GM19372 (cell line): Measurements from ENCODE around the gene SLCO4A1.
"Not testable (repeated sequence)": the region's sequence is repeated elsewhere in the genome, so short reads cannot be mapped to it uniquely, and the experiment has no call there.

ENCODE experiments used
- ATAC-seq: cut with Tn5 transposase; IDR thresholded peaks from one replicate; pipeline ENCODE4 v1.9.1; 2021; ENCODE audit warnings: mild to moderate bottlenecking, low read depth, moderate library complexity; ENCODE audit not compliant: unreplicated experiment

SLCO4A1 gene

DNA sequence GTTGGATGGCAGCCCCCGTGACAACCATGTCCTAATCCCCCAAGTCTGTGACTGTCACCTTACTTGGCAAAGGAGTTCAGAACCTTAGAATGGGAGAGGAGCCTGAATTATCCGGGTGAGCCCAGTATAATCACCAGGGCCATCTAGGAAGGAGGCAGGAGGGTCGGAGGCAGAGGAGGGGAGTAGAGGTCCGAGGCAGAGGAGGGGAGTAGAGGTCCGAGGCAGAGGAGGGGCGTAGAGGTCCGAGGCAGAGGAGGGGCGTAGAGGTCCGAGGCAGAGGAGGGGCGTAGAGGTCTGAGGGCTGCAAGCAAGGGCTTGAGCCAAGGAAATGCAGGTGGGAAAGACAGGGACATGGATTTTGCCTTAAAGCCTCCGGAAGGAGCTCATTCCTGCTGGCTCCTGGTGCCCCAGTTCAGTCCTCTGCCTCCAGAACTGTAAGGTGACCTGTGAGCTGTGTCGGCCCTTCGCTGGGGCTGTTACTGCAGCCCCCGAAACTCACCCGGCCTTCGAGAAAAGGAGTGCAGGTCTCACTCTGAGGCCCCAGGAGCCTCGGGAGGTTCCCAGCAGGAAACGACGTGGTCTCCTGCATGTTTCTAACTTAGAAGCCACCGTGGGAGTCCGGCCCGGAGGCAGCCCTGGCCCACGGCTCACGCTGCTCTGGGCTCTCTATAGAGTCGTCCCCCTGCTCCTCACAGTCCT, 20.0 kb upstream of the SLCO4A1 start:
- ATAC-seq: no peak

DNA sequence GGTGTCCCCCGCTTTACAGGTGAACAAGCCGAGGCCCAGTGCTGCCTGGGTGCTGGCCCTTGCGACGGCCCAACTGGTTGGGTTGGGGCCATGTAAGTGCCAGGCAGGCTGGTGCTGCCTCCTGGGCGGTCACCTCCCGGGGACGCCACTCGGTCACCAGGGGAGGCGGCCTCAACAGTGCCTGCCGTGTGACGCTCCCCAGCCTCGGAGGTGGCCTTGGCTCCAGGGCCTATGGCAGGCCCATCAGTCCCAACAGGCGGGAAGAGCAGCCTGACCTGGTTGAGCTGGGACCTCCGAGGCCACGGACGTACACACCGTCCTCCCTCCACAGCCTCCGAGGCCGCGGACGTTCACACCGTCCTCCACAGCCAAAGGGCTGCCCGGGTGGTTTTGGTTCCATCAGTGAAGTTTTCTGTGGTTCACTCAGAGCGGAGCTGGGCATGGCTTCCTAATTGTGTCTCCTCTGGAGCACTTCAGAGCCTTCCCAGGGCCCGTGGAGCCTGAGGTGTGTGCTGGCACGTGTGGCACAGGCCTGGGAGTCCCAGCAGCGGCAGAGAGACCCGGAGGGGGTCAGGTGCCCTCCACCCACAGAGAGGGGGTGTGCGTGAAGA, 19.3 kb upstream of the SLCO4A1 start:
- ATAC-seq: no peak

DNA sequence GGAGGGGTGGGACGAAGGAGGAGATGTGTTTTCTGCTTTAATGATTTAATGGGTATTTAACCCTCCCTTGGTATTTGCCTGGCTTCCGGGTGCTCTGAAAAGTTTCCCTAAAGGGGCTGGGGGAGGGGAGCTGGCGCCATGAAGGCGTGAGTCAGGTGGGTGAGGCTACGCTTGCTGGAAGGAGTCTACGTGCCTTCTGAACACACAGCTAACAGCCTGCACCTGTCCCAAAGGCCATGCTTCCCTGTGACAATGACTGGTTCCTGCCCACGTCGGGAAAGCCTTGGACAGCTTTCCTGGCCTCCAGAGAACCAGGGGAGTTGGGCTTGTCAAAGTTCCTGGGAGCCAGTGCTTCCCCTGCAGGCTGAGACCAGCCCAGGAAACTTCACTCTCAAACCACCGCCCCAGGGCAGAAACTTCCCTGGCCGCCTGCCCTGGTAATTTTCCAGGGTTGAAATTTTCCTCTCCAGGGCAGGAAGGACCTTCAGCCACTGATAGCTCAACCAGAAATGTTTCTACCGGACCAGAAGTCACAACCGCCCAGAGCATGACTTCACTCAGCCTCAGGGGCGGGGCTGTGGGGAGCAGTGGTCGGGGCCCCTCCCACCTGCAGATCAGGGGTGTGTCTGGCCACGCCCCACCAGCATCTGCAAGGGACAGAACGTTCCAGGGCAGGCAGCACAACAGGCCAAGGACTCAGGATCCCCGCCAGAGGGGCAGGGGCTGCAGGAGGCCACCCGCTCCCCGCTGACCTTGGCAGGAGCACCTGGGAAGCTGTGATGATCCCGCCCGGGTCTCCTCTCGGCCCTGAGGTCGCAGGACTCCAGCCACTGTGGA, 18.6 kb upstream of the SLCO4A1 start:
- peak; percentile 81 for ATAC-seq

DNA sequence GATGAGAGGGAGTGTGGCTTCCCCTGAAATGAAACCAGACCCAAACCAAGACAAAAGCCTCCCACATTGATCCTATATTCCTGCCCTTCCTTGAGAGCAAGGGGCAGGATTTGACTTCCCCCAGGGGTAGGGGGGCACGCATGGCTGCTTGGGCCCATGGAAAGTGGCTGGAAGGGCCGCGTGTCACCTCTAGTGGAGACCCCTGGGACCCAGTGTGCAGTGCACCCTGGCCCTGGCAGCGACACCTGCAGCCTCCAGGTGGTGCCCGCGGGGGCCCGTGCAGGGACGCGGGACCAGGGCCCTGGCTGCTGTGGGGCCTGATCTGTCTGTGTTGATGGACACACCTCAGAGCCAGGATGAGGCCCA, 18.0 kb upstream of the SLCO4A1 start:
- ATAC-seq: peak; percentile 32

DNA sequence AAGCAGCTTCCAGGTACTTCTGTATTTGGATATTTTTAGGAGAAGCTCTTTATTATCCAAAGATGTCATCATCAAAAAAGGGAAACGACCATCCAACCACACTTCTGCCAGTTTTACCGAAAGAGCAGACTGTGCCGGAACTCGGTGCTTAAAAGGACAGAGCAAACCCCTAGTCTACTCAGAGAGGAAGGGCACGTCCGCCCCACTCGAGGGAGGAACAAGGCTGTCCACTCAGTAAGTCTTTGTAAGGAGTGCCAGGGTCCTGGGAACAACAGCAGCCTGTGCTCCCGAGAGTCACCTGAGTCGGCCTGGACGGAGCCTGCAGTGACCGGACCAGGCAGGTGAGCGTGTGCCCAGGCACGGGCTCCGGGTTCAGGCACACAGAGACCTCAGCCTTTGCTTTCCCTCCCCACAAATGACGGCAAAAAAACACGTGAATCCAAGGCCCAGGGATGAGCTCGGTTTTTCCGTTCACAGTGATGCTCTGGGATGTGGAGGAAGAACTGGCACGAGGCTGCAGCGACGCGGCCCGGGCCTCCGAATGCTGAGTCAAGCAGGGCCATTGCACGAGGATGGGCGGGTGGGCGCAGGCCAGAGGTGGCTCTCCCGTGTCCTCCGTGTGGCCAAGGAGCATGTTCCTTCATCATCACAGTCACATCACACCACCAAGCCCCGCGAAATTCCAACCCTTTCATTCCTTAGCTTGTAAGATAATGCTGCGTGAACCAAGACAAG, 17.4 kb upstream of the SLCO4A1 start:
- ATAC-seq: no peak

DNA sequence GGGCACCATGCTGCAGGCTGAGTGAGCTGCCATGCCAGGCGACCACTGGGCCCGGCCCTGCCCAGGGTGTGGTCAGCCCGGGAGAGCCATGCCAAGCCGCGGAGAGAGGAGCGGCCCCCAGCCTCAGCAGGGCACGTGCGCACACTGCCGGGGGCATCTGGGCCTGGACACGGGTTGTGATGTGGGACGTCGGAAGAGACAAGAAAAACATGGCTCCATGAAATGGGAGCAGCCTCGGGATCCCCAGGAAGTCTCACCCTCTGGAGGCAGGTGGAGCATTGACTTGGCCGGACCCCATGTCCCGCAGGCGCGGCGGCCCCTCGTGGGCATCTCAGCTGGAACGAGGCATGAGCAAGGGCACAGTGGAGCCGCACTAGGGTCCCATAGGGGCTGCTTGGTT, 16.8 kb upstream of the SLCO4A1 start:
- ATAC-seq: no peak

DNA sequence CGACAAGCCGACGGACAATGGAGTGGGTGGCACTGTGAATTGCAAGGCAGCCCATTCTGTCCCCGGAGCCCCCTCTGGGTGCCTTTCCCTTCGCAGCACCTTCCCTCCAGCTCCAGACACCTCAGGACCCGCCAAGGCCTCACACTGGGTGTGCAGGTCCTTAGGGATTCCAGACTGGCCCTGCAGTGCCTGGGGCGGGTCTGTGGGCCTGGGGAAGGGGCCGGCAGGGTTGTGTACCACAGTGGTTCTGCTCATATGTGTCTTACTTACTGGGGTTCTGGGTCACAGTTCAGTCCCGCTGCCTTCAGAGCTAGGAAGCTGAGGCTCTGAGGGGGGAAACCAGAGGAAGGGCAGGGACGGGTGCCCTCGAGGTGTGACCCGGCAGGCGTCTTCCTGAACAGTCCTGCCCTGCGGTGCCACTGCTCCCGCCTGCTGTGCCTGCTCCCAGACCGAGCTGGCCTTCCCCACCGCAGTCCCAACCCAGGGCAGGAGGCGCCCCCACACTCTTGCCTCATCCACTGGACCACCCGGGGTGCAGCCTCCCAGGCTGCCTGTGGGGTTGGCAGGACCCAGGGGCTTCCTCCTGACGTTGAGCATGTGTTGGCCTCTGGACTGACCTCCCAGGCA, 16.3 kb upstream of the SLCO4A1 start:
- no peak for ATAC-seq

DNA sequence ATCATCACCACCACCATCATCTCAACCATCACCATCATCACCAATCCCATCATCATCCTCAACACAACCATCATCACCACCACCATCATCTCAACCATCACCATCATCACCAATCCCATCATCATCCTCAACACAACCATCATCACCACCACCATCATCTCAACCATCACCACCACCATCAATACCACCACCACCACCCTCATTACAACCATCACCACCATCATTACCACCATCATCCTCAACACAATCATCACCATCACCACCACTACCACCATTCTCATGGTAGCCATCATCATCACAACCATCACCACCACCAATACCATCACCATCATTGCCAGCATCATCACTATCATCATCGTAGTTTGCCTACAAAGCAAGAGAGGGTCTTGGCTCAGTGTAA, 14.9 kb upstream of the SLCO4A1 start:
- not testable (repeated sequence) for ATAC-seq

DNA sequence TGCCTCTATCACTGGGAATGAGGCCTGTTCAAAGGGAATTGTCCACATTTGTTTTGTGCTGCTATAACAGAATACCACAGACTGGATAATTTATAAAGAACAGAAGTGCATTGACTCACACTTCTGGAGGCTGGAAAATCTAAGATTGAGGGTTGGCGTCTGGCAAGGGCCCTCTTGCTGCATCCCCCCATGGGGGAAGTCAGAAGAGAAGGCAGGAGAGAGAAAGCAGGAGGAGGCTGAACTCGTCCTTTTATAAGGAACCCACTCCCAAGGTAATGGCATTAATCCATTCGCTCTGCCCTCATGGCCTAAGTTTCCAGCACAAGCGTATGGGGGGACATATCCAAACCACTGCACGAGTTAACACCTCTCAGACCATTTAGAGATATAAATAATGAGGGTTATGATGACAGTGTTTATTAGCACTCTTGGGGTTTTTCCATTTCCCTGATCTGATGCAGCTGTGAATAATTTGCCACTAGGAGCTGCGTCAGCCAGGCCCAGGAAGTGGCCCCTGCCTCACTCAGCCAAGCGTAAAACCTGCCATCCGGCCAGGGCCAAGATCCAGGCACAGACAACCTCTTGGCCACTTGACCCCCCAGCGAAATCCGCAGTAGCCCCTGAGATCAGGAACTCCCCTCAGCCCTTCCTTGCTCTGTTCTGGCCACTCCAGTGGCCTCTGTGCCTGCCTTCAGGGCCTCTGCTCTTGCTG, 14.2 kb upstream of the SLCO4A1 start:
- no peak for ATAC-seq

DNA sequence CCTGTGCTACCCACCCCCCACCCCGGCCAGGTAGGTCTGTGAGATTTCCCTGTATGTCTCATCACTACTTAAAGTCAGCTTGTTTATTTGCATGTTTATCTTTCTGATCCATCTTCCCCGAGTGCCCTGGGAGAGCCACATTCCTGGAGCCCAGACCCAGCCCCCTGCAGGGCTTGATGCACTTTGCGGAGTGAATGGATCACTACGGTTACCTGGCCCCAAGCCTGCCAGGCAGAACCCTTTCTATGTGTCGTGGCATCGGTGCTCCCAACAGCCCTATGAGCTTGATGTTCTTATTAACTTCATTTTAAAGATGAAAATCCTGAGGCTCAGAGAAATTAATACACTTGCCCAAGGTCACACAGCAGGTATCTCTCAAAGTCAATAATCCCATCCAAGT, 13.6 kb upstream of the SLCO4A1 start:
- ATAC-seq: no peak

DNA sequence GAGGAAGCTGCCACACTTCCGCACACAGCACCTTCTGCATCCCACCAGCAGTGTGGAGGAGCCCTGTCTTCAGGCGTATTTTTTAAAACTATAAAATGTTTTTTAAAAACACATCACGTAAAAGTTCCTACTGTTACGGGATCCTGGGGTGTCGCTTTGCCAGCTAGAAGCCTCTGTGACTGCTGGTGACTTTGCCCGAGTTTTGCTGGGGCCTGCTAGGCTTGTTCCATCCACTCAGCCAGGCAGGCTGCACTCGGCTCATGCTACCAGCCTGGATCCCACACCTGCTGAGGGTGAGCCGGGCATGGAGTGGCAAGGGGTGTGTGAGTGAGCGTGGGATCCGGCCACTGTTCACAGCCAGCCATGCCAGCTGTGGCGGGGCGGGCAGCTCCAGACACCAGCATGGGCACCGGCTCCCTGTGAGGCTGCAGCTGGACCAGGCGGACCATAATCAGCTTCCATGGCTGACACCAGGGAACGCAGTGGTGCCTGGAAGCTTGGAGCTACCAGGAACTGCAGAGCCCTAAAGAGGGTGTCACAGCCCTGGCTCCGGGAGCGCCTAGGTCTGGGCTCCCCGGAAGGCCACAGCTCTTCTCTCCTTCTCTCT, 12.3 kb upstream of the SLCO4A1 start:
- no peak for ATAC-seq

DNA sequence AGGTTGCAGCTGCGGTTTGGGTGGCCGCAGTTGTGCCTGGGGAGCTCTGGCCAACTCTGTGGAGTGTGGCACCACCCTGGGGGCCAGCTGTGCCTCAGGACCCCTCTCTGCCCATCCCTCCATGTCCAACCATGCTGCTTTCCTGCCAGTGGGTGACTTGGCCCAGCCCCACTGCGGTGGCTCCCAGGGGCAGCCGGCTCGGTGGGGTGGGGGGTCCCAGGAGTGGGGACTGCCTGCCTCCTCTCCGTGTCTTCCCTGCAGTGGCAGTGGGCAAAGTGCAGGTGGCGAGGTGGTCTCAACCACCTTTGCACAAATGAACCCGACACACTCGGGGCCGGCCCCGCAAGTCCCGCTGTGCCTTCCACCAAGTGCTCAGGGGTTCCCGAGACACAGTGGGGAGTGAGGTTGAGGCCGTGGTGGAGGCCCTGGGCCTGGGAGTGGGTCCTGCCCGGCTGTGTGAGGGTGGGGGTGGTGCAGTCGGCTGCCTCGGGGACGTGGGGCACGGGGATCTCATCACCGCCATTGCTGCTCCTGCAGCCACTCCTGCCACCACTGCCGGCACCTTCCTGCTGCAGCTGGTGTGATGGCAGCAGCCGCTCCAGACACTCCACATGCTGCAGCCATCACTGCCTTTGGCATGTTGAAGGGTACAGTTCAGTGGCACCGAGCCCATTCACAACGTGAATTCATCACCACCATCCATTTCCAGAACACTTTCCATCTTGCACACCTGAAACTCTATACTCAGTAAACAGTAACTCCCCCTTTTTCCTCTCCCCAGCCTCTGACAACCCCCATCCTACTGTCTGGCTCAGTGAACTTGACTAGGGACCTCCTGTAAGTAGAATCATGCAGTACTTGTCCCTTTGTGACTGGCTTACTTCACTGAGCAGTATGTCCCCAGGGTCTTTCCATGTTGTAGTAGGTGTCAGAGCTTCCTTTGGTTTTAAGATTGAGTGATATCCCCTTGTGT, 10.7 kb upstream of the SLCO4A1 start:
- ATAC-seq: no peak

DNA sequence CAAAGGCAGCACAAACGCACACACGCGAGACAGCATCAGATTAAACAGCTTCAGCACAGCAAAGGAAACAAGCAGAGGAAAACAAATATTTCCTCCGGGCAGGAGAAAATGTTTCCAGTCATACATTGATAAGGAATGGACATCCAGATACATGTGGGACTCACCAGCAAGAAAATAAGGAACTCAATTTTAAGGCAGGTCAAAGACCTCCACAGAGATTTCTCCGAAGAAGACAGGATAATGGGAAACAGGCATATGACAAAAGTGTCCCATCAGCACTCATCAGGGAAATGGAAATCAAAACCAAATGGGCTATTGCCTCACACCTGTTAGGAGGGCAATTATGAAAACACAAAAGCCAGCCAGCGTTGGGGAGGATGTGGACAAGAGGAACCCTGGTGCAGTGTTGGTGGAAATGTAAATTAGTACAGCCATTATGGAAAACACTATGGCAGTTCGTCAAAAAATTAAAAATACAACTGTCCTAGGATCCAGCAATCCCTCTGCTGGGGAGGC, 9.7 kb upstream of the SLCO4A1 start:
- no peak for ATAC-seq

DNA sequence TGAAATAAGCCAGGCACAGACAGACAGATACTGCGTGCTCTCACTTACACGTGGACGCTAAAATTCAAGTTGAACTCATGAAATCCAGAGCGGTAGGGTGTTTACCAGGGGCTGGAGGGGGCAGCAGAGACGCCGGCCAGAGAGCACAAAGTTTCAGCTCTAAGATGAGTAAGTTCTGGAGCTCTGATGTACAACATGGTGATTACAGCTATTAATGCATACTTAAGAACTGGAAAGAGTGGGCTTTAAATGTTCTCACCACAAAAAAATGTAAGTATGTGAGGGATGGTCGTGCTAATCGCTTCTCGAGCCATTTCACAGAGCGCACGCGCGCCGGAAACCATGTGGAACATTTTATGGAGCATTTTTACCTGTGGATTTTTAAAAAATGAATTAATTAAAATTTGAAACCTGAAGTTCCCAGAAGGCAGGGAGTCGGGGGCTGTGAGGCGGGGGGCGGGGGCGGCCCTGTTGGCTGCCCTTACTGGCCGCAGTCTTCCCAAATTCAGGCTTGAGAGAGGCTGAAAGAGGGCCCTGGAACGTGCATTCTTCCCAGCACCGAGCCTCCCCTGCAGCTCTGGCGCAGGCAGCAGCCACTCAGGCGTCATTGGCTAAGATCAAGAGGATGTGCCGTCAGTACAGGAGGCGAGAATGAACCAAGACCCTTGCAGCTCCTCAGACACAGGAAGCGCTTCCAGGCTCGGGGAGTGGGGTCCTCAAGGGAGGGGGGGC, 8.5 kb upstream of the SLCO4A1 start:
- no peak for ATAC-seq

DNA sequence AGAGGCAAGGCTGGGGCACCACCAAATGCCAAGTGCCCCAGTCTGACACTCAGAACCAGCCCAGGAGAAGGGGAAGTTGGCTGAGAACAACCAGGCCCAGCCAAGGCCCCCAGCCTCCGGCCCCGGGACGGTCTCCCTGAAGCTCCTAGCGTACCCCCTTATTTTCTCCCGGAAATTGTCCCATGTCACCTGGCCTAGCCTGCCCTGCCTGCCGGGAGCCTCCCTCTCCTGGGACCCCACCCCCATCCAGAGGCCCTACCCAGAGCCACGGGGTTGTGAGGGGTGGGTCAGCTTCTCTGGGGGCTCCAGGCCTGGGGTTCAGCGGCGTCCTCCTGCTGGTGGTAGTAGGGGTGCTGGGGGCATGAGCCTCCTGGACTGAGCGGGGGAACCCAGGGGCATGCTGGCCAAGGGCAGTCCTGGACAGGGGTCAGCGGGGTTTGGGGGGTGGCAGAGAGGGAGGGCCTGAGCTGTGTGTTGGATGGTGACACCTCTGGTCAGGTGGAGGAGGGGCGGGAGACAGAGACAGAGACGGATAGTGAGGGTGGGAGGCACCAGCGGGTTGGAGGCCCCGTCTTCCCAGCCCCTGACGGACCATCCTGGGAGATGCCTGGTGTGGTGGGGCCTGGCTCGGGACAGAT, 7.9 kb upstream of the SLCO4A1 start:
- ATAC-seq: no peak

DNA sequence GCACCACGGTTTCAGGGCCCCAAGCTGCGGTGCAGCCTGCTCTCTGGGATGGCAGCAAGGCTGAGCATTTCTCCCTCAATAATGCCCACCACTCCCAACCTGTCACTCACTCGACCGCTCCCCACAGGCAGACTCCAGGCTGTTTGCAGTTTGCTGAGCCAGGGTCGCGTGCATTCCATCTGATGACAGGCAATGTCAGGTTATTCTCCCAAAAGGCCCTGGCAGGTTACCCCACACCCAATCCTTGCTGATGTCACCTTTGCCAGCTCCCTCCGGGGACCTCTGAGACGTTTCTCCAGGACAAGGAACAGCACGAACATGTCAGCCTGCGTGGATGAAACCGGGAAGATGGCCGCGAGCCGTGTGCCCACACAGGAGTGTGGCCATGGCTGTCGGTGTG, 7.1 kb upstream of the SLCO4A1 start:
- ATAC-seq: no peak

DNA sequence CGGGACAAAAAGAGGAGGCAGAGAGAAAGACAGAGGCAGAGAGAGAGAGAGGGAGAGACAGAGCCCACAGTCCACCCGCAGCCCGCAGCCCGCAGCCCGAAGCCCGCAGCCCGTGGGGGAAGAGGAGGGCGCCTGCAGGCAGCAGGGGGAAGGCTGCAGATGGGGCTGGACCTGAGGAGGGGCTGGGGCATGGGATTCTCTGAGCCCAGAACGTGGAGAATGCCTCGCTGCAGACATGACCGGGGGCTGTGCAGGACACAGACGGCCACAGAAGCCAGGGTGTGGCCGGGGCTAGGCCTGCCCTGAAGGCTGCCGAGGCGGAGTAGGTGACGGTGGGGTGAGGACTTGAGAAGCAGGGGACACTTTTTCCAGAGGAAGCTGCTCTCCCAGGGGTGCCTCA, 6.5 kb upstream of the SLCO4A1 start:
- no peak for ATAC-seq
